Inflammatory macrophage treated with lipopolysaccharide for 4 hours (primary cell): ENCODE results near the gene DRAM2.

ENCODE experiments used
- DNase-seq: peaks from one replicate; pipeline ENCODE4 v3.0.0-alpha.2; 2020

Gene DRAM2

GRCh38 chr1:111139956-111140679 lies at the start of gene DRAM2, which contains the start of gene CEPT1:
TSS of gene DRAM2 (minus strand) at chr1:111140093. CDS start at chr1:111131554, 8,539 bp downstream.
TSS of gene CEPT1 (plus strand) at chr1:111140223. CDS start at chr1:111147715, 7,492 bp downstream.
- DNase-seq, result peak; percentile 97

GRCh38 chr1:111184663-111185062 lies 44.8 kb upstream of the DRAM2 start:
- DNase-seq, result peak; percentile 81

- no peak for DNase-seq
These were observed 43.6 kb upstream of the DRAM2 start for GRCh38 chr1:111183308-111184069.

- no peak for DNase-seq
These were observed 42.2 kb upstream of the DRAM2 start for GRCh38 chr1:111182052-111182451.

- DNase-seq, result no peak
These were observed 40.2 kb upstream of the DRAM2 start for GRCh38 chr1:111179968-111180533.

- no peak for DNase-seq
These were observed 36.8 kb upstream of the DRAM2 start for GRCh38 chr1:111176678-111177077.

GRCh38 chr1:111175349-111175748 lies 35.5 kb upstream of the DRAM2 start:
- DNase-seq, result no peak

- no peak for DNase-seq
These were observed 34.2 kb upstream of the DRAM2 start for GRCh38 chr1:111174070-111174469.

- DNase-seq, result no peak
These were observed 32.6 kb upstream of the DRAM2 start for GRCh38 chr1:111172463-111172862.

GRCh38 chr1:111164151-111164550 lies 24.3 kb upstream of the DRAM2 start:
- no peak for DNase-seq

GRCh38 chr1:111163363-111163762 lies 23.5 kb upstream of the DRAM2 start:
- no peak for DNase-seq

- no peak for DNase-seq
These were observed 22.6 kb upstream of the DRAM2 start for GRCh38 chr1:111162488-111162880.

- no peak for DNase-seq
These were observed 22.1 kb upstream of the DRAM2 start for GRCh38 chr1:111161843-111162487.

GRCh38 chr1:111157431-111157830 lies 17.5 kb upstream of the DRAM2 start:
- DNase-seq, result no peak

- no peak for DNase-seq
These were observed 14.4 kb upstream of the DRAM2 start for GRCh38 chr1:111154021-111154999.

- DNase-seq, result no peak
These were observed 11.9 kb upstream of the DRAM2 start for GRCh38 chr1:111151838-111152237.

- DNase-seq, result no peak
These were observed 8.5 kb upstream of the DRAM2 start for GRCh38 chr1:111148376-111148881.

- no peak for DNase-seq
These were observed 8.1 kb upstream of the DRAM2 start for GRCh38 chr1:111147948-111148347.

GRCh38 chr1:111145963-111146768 lies 6.3 kb upstream of the DRAM2 start:
- DNase-seq, result no peak

- DNase-seq, result no peak
These were observed 5.6 kb upstream of the DRAM2 start for GRCh38 chr1:111145542-111145941.
